Spleen (tissue), 11 donors: ENCODE results near the gene METTL13. TPM values are rescaled to one million over a fixed set of nuclear protein-coding genes. Genes with fewer than 3 reads are reported as not detected.

Experiments
- DNase-seq: peaks from one replicate; pipeline ENCODE4 v3.0.0-alpha.2; 2020
- H3K27ac ChIP-seq, 8 donors: fragments of 200-600 bp; sonication (generic) in 7 of 8; 1 replicate in 4 of 8; 2 replicates in 4 of 8; pipeline versions ENCODE4 v1.5.0 to v1.8.0; 2016 to 2021; ENCODE audit warnings: inconsistent platforms in 4 of 8, mild to moderate bottlenecking in 4 of 8, moderate library complexity in 1 of 8
- H3K27me3 ChIP-seq, 7 donors: fragments of 200-600 bp; sonication (generic) in 6 of 7; replicated peaks in 1 of 7; 1 replicate in 4 of 7; 2 replicates in 3 of 7; pipeline versions ENCODE4 v1.5.0 to v1.8.0; 2016 to 2021; ENCODE audit warnings: inconsistent platforms in 3 of 7, mild to moderate bottlenecking in 1 of 7
- H3K36me3 ChIP-seq, 6 donors: fragments of 200-600 bp; sonication (generic) in 5 of 6; 1 replicate in 4 of 6; 2 replicates in 2 of 6; pipeline versions ENCODE4 v1.5.0 to v1.8.0; 2016 to 2021; ENCODE audit warnings: inconsistent platforms in 2 of 6
- H3K4me1 ChIP-seq, 6 donors: fragments of 200-600 bp; sonication (generic) in 5 of 6; 1 replicate in 3 of 6; 2 replicates in 3 of 6; pipeline versions ENCODE4 v1.5.0 to v1.8.0; 2016 to 2021; ENCODE audit warnings: inconsistent platforms in 3 of 6
- H3K4me3 ChIP-seq, 8 donors: fragments of 200-600 bp; sonication (generic) in 7 of 8; 1 replicate in 4 of 8; 2 replicates in 4 of 8; pipeline versions ENCODE4 v1.5.0 to v1.8.0; 2016 to 2021; ENCODE audit warnings: inconsistent platforms in 4 of 8, mild to moderate bottlenecking in 4 of 8, moderate library complexity in 2 of 8
- H3K9me3 ChIP-seq, 8 donors: fragments of 200-600 bp; sonication (generic) in 7 of 8; 1 replicate in 4 of 8; 2 replicates in 4 of 8; pipeline versions ENCODE4 v1.5.0 to v1.8.0; 2016 to 2021; ENCODE audit warnings: inconsistent platforms in 4 of 8
- CTCF ChIP-seq, 11 experiments: fragments of 200-600 bp in 7 of 11; fragments of 450-650 bp in 4 of 11; sonication (generic) in 4 of 11; IDR thresholded peaks in 8 of 11; conservative IDR thresholded peaks in 3 of 11; 1 replicate in 7 of 11; 2 replicates in 4 of 11; pipeline versions ENCODE4 v1.4.0 to v1.8.0; 2016 to 2021; ENCODE audit warnings: antibody characterized with exemption in 11 of 11, inconsistent platforms in 4 of 11, mild to moderate bottlenecking in 1 of 11
- POLR2A ChIP-seq, 3 donors: fragments of 450-650 bp; IDR thresholded peaks; one replicate each; pipeline ENCODE4 v1.5.1; 2017; ENCODE audit warnings: antibody characterized with exemption in 3 of 3, mild to moderate bottlenecking in 1 of 3
- POLR2AphosphoS5 ChIP-seq, 3 donors: sonication (generic); formaldehyde crosslinking; IDR thresholded peaks; one replicate each; pipeline ENCODE4 v1.5.1; 2017; ENCODE audit warnings: antibody characterized with exemption in 3 of 3
- WGBS, 5 donors: extraction: QIAGEN DNeasy Blood & Tissue Kit in 3 of 5; methylation state at CpG; one replicate each; pipeline versions ENCODE4 v1.1.5 to v1.1.7; 2013 to 2018; 5-methylcytosine and 5-hydroxymethylcytosine counted together
- intact Hi-C: fragments of 100-400 bp; cut with DNase I; formaldehyde crosslinking; loops from one replicate; pipeline ENCODE4 v1.15.0; 2023; ENCODE audit warnings: low total_unique reads
- polyA plus RNA-seq, 3 donors: library from polyadenylated mRNA; stranded (reverse); fragments of 200-250 nt; gene quantifications; one replicate each; pipeline ENCODE4 v1.2.1, GENCODE V29; 2013
- total RNA-seq, 7 donors: library from RNA; depleted of rRNA in 3 of 7; stranded (reverse); fragments of >200 nt in 3 of 7; fragmentation: NEBNext Ultra II Directional in 4 of 7; extraction: Animal tissue kit (Norgen Biotek cat#: 25700) in 4 of 7; gene quantifications; one replicate each; pipeline versions ENCODE4 v1.1.0 to v1.2.1, GENCODE V29; 2016 to 2021
- donor health status: healthy with polysubstance abuse.
- donor health status: DM: no; HTN: no; CAD: no; lungs with moderate emphysema.
- donor health status: DM: no; HTN: no; CAD: no.
- donor health status: Bipolar disorder and iron deficiency.
- donor health status: healthy.
- donor health status: DM: no; HTN: no; CAD: no.
- donor health status: DM: yes; HTN: yes; CAD: no.

Gene METTL13
- total and polyA plus RNA-seq, 10 donors, result 10.3 to 29.6 (median 24.8) TPM

GRCh38 chr1:171817511-171818265 lies 36.2 kb downstream of the METTL13 start:
- H3K27ac ChIP-seq, result no peak overlapping the region
- no peaks in the 10 kb centered on the region for H3K9me3 ChIP-seq
- TF ChIP-seq CTCF (IDR thresholded peaks at IDR 0.05 in 8 of 11, conservative IDR thresholded peaks at IDR 0.05 in 3 of 11), result no peak
- no peak for TF ChIP-seq POLR2AphosphoS5 (IDR thresholded peaks at IDR 0.05)
- TF ChIP-seq POLR2A (IDR thresholded peaks at IDR 0.05), result no peak
- DNase-seq, result no peak
- no peaks in the 10 kb centered on the region for H3K36me3 ChIP-seq
- H3K27me3 ChIP-seq, result no peaks in the 10 kb centered on the region
- 34 to 52% (median 46%) methylated on average over 3 of the region's 3 CpGs for WGBS, 5 donors
- no peak overlapping the region for H3K4me3 ChIP-seq
- no peaks in the 10 kb centered on the region for H3K4me1 ChIP-seq
- intact Hi-C loops, result no loop called here

- no peak for TF ChIP-seq POLR2AphosphoS5 (IDR thresholded peaks at IDR 0.05)
- TF ChIP-seq POLR2A (IDR thresholded peaks at IDR 0.05), result no peak
- no peak for TF ChIP-seq CTCF (IDR thresholded peaks at IDR 0.05 in 8 of 11, conservative IDR thresholded peaks at IDR 0.05 in 3 of 11)
- no peak overlapping the region for H3K4me3 ChIP-seq
- 48 to 73% (median 67%) methylated on average over 2 of the region's 2 CpGs for WGBS, 5 donors
- no peaks in the 10 kb centered on the region for H3K36me3 ChIP-seq
- H3K4me1 ChIP-seq, result no peaks in the 10 kb centered on the region
- no peak for DNase-seq
- no peaks in the 10 kb centered on the region for H3K27me3 ChIP-seq
- peaks cover 0 to 2% (median 0%) of the 10 kb centered on the region in 8 donors for H3K9me3 ChIP-seq
- intact Hi-C loops, result no loop called here
- H3K27ac ChIP-seq, result no peak overlapping the region
Measured at GRCh38 chr1:171819946-171820345, 38.5 kb downstream of the METTL13 start.

GRCh38 chr1:171826973-171827372 lies 45.5 kb downstream of the METTL13 start:
- peaks cover 0 to 4% (median 0%) of the 10 kb centered on the region in 6 donors for H3K36me3 ChIP-seq
- intact Hi-C loops, result no loop called here
- 50 to 92% (median 86%) methylated on average over 1 of the region's 1 CpG for WGBS, 5 donors

More at GRCh38 chr1:171826973-171827372, 45.5 kb downstream of the METTL13 start:
- H3K27me3 ChIP-seq, result no peaks in the 10 kb centered on the region
- H3K4me3 ChIP-seq, result no peak overlapping the region
- DNase-seq, result no peak
- peaks cover 4 to 33% (median 29%) of the 10 kb centered on the region in 8 donors for H3K9me3 ChIP-seq
- no peaks in the 10 kb centered on the region for H3K4me1 ChIP-seq
- no peak overlapping the region for H3K27ac ChIP-seq
- TF ChIP-seq POLR2AphosphoS5 (IDR thresholded peaks at IDR 0.05) (no peak), POLR2A (IDR thresholded peaks at IDR 0.05) (no peak), CTCF (IDR thresholded peaks at IDR 0.05 in 8 of 11, conservative IDR thresholded peaks at IDR 0.05 in 3 of 11) (no peak)
